ENCODE measurements around the gene VWA3B.

- TF ChIP-seq CTCF (conservative IDR thresholded peaks at IDR 0.05): no peak
- no peak for TF ChIP-seq ZFX (IDR thresholded peaks at IDR 0.05)
Measured at GRCh38 chr2:98108110-98108509, 21.1 kb downstream of the VWA3B start.
